ENCODE measurements around the gene PTAR1.

The PTAR1 gene

GRCh38 chr9:69660304-69660703 is 99.5 kb downstream of the PTAR1 start:
- ChIA-PET CTCF (no interaction called here), POLR2A (interaction anchor here (1.0 to 2.6 kb wide), 2 partner anchors 12 to 99 kb away, joined by 3 to 7 read pairs; partner anchors contain the start of genes APBA1 and PTAR1)
- no peak for DNase-seq (ENCODE audit: extremely low spot score)
- no peak for TF ChIP-seq ARNT (IDR thresholded peaks at IDR 0.05)
- no peak for TF ChIP-seq PKNOX1 (IDR thresholded peaks at IDR 0.05)
- no peak for TF ChIP-seq ZNF384 (IDR thresholded peaks at IDR 0.05)
- TF ChIP-seq BHLHE40 (IDR thresholded peaks at IDR 0.05; ENCODE audit: borderline replicate concordance): no peak
- no peak for TF ChIP-seq TARDBP (IDR thresholded peaks at IDR 0.05)
- no peak for TF ChIP-seq LEF1 (IDR thresholded peaks at IDR 0.05; ENCODE audit: borderline replicate concordance)
